Thoracic aorta (tissue), 2 donors: Measurements from ENCODE around the gene FERMT3. TPM values are rescaled to one million over a fixed set of nuclear protein-coding genes. Genes with fewer than 3 reads are reported as not detected.
A peak's percentile ranks its signal among the peaks of the same experiment; 100 is the strongest.
"Not testable (repeated sequence)": the region's sequence is repeated elsewhere in the genome, so short reads cannot be mapped to it uniquely, and the experiment has no call there.

Experiments used
- ATAC-seq: fragments of 150-250 bp; one replicate; pipeline ENCODE4 v1.8.0; 2017; ENCODE audit warnings: low read depth; ENCODE audit not compliant: insufficient number of reproducible peaks, low FRiP score
- DNase-seq: peaks from one replicate; pipeline ENCODE4 v3.0.0-alpha.2; 2020; ENCODE audit warnings: low spot score
- H3K27ac ChIP-seq, 2 donors: fragments of 200-600 bp; sonication (generic); 1 replicate in 1 of 2; 2 replicates in 1 of 2; pipeline ENCODE4 v1.5.1; 2016; ENCODE audit warnings: mild to moderate bottlenecking in 2 of 2, moderate library complexity in 2 of 2
- H3K27me3 ChIP-seq: fragments of 200-600 bp; sonication (generic); replicated peaks from 2 replicates; pipeline ENCODE4 v1.6.0; 2016; ENCODE audit warnings: mild to moderate bottlenecking; ENCODE audit not compliant: insufficient read depth
- H3K36me3 ChIP-seq: fragments of 200-600 bp; sonication (generic); one replicate; pipeline ENCODE4 v1.5.1; 2016
- H3K4me1 ChIP-seq, 2 donors: fragments of 200-600 bp; sonication (generic); 1 replicate in 1 of 2; 2 replicates in 1 of 2; pipeline versions ENCODE4 v1.5.1 to v1.6.0; 2016; ENCODE audit warnings: low read depth in 2 of 2, mild to moderate bottlenecking in 1 of 2; ENCODE audit not compliant: control insufficient read depth in 1 of 2
- H3K4me3 ChIP-seq: fragments of 200-600 bp; sonication (generic); 2 replicates; pipeline ENCODE4 v1.5.1; 2016; ENCODE audit warnings: mild to moderate bottlenecking
- H3K9me3 ChIP-seq: fragments of 200-600 bp; sonication (generic); 2 replicates; pipeline ENCODE4 v1.5.1; 2016
- total RNA-seq, 2 donors: library from RNA; depleted of rRNA; stranded (reverse); fragments of >200 nt; gene quantifications; one replicate each; pipeline versions ENCODE4 v1.1.0 to v1.2.3, GENCODE V29; 2016
- TF ChIP-seq, protein P1 (sequence below): fragments of 200-600 bp; sonication (generic); IDR thresholded peaks from one replicate; pipeline ENCODE4 v1.5.1; 2019; ENCODE audit warnings: antibody characterized with exemption

FERMT3 gene
- total RNA-seq, 2 donors from 2014 or later, result 47.2 to 66.6 TPM

- H3K27me3 ChIP-seq, result no peaks in the 10 kb centered on the region
- peaks cover 9% of the 10 kb centered on the region for H3K36me3 ChIP-seq
- TF ChIP-seq, protein P1, sequence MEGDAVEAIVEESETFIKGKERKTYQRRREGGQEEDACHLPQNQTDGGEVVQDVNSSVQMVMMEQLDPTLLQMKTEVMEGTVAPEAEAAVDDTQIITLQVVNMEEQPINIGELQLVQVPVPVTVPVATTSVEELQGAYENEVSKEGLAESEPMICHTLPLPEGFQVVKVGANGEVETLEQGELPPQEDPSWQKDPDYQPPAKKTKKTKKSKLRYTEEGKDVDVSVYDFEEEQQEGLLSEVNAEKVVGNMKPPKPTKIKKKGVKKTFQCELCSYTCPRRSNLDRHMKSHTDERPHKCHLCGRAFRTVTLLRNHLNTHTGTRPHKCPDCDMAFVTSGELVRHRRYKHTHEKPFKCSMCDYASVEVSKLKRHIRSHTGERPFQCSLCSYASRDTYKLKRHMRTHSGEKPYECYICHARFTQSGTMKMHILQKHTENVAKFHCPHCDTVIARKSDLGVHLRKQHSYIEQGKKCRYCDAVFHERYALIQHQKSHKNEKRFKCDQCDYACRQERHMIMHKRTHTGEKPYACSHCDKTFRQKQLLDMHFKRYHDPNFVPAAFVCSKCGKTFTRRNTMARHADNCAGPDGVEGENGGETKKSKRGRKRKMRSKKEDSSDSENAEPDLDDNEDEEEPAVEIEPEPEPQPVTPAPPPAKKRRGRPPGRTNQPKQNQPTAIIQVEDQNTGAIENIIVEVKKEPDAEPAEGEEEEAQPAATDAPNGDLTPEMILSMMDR, result no peak
- DNase-seq (no peak), ATAC-seq (no peak)
- no peaks in the 10 kb centered on the region for H3K9me3 ChIP-seq
- H3K27ac ChIP-seq, result peak overlapping the region; percentile 78 to 90
- peaks cover 16 to 45% of the 10 kb centered on the region in 2 donors for H3K4me1 ChIP-seq
- H3K4me3 ChIP-seq, result peak overlapping the region; percentile 73
Observed at GRCh38 chr11:64244966-64245365, 38.4 kb downstream of the FERMT3 start.

DNA sequence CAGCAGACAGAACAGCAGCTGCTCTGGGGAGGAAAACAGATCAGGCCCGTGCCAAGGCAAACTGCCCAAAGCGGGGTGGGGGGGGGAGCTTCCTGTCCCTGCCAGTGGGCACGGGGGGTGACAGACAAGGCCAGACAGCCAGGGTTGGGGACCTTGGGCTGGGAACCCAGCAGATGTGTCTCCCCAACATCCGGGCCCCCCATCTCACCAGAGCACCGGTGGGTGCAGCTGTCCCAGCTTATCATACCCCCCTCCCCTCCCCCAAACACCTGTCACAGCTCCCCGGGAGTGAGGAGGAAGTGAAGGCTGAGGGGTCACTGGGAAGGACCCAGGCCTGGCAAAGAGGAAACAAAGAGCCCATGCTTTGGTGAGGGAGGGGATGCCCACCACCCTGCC is 38.9 kb downstream of the FERMT3 start:
- Histone ChIP-seq H3K4me1 (peaks cover 14 to 40% of the 10 kb centered on the region in 2 donors), H3K9me3 (no peaks in the 10 kb centered on the region), H3K27ac (peak overlapping the region; percentile 78 to 90), H3K27me3 (no peaks in the 10 kb centered on the region), H3K36me3 (peaks cover 9% of the 10 kb centered on the region), H3K4me3 (peak overlapping the region; percentile 73)
- TF ChIP-seq, protein P1, result no peak
- ATAC-seq (no peak), DNase-seq (no peak)

DNA sequence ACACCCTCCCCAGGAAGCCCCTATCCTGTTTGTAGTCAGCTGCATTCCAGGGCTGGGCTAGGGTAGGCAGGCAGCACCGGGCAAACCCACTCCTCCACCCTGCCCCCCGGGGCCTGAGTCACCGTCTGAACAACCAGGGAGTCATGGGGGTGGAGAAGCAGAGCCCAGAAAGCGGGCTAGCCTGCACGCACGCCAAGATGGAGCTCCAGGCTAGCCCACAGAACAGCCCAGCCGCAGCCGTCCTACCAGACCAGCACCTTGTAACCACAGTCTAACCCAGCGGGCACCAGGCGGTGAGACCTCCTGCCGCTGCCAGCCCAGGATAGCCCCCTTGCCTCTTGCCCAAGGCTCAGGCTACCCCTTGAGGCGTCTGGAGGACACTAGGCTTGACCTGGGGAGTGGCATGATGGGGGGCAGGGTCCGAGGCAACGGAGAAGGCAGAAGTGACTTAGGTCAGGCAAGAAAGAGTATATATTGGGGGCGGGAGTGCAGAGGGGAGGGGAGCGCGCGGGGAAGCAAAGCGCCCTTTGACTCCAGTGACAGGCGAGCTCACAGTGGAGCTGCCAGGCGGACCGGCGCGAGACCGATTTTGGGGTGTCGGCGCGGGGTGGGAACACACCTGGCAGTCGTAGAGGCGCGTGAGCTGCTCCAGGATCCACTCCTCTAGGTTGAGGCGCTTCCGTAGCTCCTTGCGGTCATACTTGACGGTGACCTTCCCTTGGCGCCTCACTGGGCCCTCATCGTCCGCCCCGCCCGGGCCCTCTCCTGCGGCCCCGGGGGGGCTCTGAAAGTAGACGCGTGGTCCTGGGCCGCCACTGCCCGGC is 39.5 kb downstream of the FERMT3 start:
- TF ChIP-seq, protein P1, result no peak
- Histone ChIP-seq H3K27me3 (no peaks in the 10 kb centered on the region), H3K4me1 (peaks cover 19 to 44% of the 10 kb centered on the region in 2 donors), H3K36me3 (peaks cover 9% of the 10 kb centered on the region), H3K4me3 (peak overlapping the region; percentile 73), H3K9me3 (no peaks in the 10 kb centered on the region), H3K27ac (peak overlapping the region; percentile 78 to 90)
- ATAC-seq, result no peak
- DNase-seq, result peak; percentile 69

- Histone ChIP-seq H3K4me1 (peaks cover 19 to 46% of the 10 kb centered on the region in 2 donors), H3K27ac (peak overlapping the region in 1 of 2 donors; percentile 93), H3K4me3 (peak overlapping the region; percentile 98)
- H3K36me3 ChIP-seq, DNase-seq, ATAC-seq, H3K27me3 ChIP-seq, H3K9me3 ChIP-seq: not testable (repeated sequence)
Observed at GRCh38 chr11:64246621-64246870, 40.0 kb downstream of the FERMT3 start.

- H3K27me3 ChIP-seq, result no peaks in the 10 kb centered on the region
- no peaks in the 10 kb centered on the region for H3K9me3 ChIP-seq
- ATAC-seq (no peak), DNase-seq (peak; percentile 58)
- H3K4me1 ChIP-seq, result peaks cover 20 to 47% of the 10 kb centered on the region in 2 donors
- peaks cover 9% of the 10 kb centered on the region for H3K36me3 ChIP-seq
- peak within 1 kb of the TSS; percentile 78 to 93 for H3K27ac ChIP-seq
- TF ChIP-seq, protein P1, result peak; percentile 11
- H3K4me3 ChIP-seq, result peak within 1 kb of the TSS; percentile 98
Observed at GRCh38 chr11:64246871-64247728, 40.6 kb downstream of the FERMT3 start, which contains the start of gene PPP1R14B. PPP1R14B (minus strand) TSS chr11:64246943; CDS start chr11:64246673, 270 bp downstream.
